Measurements from ENCODE around the gene ATP2A1. TPM values are rescaled to one million over a fixed set of nuclear protein-coding genes. Genes with fewer than 3 reads are reported as not detected.

The ATP2A1 gene
- total and polyA plus RNA-seq, 2 of the 13 experiments (the other 11 are each of a cell fraction or from before 2014, with no cell fraction given): 3.2 to 12.5 TPM

- peak; percentile 24; the same call in 1 of the 2 replicates for TF ChIP-seq ZNF362 (CRISPR knock-in tag; IDR thresholded peaks at IDR 0.05; ENCODE audit: borderline replicate concordance)
- no peak for TF ChIP-seq SP5 (CRISPR knock-in tag; IDR thresholded peaks at IDR 0.05; ENCODE audit: borderline replicate concordance, low read depth)
- peak; percentile 64 for TF ChIP-seq SKI (IDR thresholded peaks at IDR 0.05; ENCODE audit: partially characterized antibody)
- TF ChIP-seq HOXD1 (CRISPR knock-in tag; IDR thresholded peaks at IDR 0.05): no peak; the same call in 1 of the 2 replicates
- peak; percentile 82 for TF ChIP-seq ELF3 (CRISPR knock-in tag; IDR thresholded peaks at IDR 0.05)
- TF ChIP-seq MBNL3 (CRISPR knock-in tag; conservative IDR thresholded peaks at IDR 0.05): no peak
- no peak for TF ChIP-seq PRDM4 (CRISPR knock-in tag; IDR thresholded peaks at IDR 0.05; ENCODE audit: borderline replicate concordance)
- TF ChIP-seq ZNF224 (CRISPR knock-in tag; IDR thresholded peaks at IDR 0.05): no peak
- no peak for TF ChIP-seq ZMAT5 (CRISPR knock-in tag; IDR thresholded peaks at IDR 0.05; ENCODE audit: borderline replicate concordance, low read depth)
- peak; percentile 77; the same call in 1 of the 2 replicates for TF ChIP-seq NR2F6 (IDR thresholded peaks at IDR 0.05)
- peak; percentile 49; the same call in 1 of the 2 replicates for TF ChIP-seq NR2F6 (CRISPR knock-in tag; IDR thresholded peaks at IDR 0.05)
- TF ChIP-seq ZNF33B (CRISPR knock-in tag; IDR thresholded peaks at IDR 0.05): no peak
- no peak for TF ChIP-seq SOX6 (IDR thresholded peaks at IDR 0.05)
- 0 out of 2 replicates have a peak, but pooled peaks have one; percentile 13 for TF ChIP-seq SOX6 (CRISPR knock-in tag; IDR thresholded peaks at IDR 0.05)
- peak; percentile 82 for TF ChIP-seq BCL6 (CRISPR knock-in tag; IDR thresholded peaks at IDR 0.05)
- no peak for TF ChIP-seq CEBPZ (IDR thresholded peaks at IDR 0.05; ENCODE audit: low read length)
- TF ChIP-seq TCF7L2 (IDR thresholded peaks at IDR 0.05; ENCODE audit: low read depth, low read length): no peak
- no peak for TF ChIP-seq CSRNP2 (CRISPR knock-in tag; conservative IDR thresholded peaks at IDR 0.05; ENCODE audit: low read depth)
- peak; percentile 63; the same call in 1 of the 2 replicates for TF ChIP-seq ZBTB7B (CRISPR knock-in tag; IDR thresholded peaks at IDR 0.05)
- TF ChIP-seq PHF21A (CRISPR knock-in tag; IDR thresholded peaks at IDR 0.05): peak; percentile 54; the same call in 1 of the 2 replicates
- TF ChIP-seq ZNF878 (CRISPR knock-in tag; IDR thresholded peaks at IDR 0.05): 0 out of 2 replicates have a peak, but pooled peaks have one; percentile 50
- TF ChIP-seq CC2D1A (CRISPR knock-in tag; IDR thresholded peaks at IDR 0.05): no peak
Measured at GRCh38 chr16:28923652-28924398, 45.5 kb downstream of the ATP2A1 start (continued).

Measured in HepG2 (cell line).